ENCODE measurements around the gene DZIP1L. TPM values are rescaled to one million over a fixed set of nuclear protein-coding genes. Genes with fewer than 3 reads are reported as not detected.

The DZIP1L gene
- total RNA-seq, 1 experiment from 2014 or later: 10.4 TPM

DNA sequence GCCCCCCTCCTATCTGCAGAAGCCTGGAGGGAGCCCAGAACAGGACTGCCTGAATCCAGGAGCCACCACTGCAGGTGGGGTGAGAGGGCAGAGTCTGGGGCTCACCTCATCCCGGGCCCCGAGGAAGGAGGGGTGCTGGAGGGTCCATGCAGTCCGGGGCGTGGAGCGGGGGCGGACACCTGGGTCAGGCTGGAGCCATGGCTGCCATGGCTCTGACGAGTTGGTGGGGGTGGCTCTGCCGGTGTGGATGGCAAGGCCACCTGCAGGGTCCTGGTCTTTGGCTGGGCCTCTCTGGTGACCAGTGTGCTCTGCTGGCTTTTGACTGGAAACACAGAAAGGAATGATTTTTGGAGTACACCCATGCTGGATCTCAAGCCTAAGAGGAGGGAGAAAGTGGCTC lies 47.4 kb downstream of the DZIP1L start:
- H3K79me2 ChIP-seq (ENCODE audit: insufficient read depth, low read length): no peaks in the 10 kb centered on the region
- no peak overlapping the region for H3K23ac ChIP-seq (ENCODE audit: insufficient read length, low read depth, low read length)
- no peak overlapping the region for H3K56ac ChIP-seq (ENCODE audit: insufficient read length, low read depth, low read length)
- Mint-ChIP-seq H3K27me3 (ENCODE audit: low read depth) (no peaks in the 10 kb centered on the region), H3K4me3 (no peak overlapping the region), H3K27ac (no peak overlapping the region; a peak in 1 of 7 replicates), H3K36me3 (ENCODE audit: insufficient read depth in 1 of 3, low read depth in 3 of 3) (peaks cover 14 to 38% (median 33%) of the 10 kb centered on the region in 3 experiments), H3K9me3 (no peaks in the 10 kb centered on the region), H3K4me1 (peaks cover 17 to 21% of the 10 kb centered on the region in 2 experiments)
- H4K5ac ChIP-seq (ENCODE audit: insufficient read length, low read depth, low read length): no peak overlapping the region
- H2BK12ac ChIP-seq (ENCODE audit: insufficient read length, low read depth, low read length): no peak overlapping the region
- no peaks in the 10 kb centered on the region; the same call in 1 of the 2 replicates for H3K4me1 ChIP-seq (ENCODE audit: insufficient read depth, low read length)
- H3K4me2 ChIP-seq (ENCODE audit: insufficient read depth, insufficient read length, low read length): no peak overlapping the region
- no peak overlapping the region for H2BK20ac ChIP-seq (ENCODE audit: low read depth, low read length, poor library complexity, severe bottlenecking)
- no peak overlapping the region for H3K9ac ChIP-seq (ENCODE audit: extremely low read depth, insufficient read length, low read length)
- no peaks in the 10 kb centered on the region for H3K27me3 ChIP-seq (ENCODE audit: insufficient read depth, low read length)
- H2BK15ac ChIP-seq (ENCODE audit: low read depth, low read length): no peak overlapping the region
- WGBS (ENCODE audit: extremely low coverage, insufficient read length, low lambda C conversion rate): no CpG with 5 or more reads among the region's 8 CpGs
- DNase-seq: no peak
- no peak overlapping the region for H2AK5ac ChIP-seq (ENCODE audit: insufficient read length, low read length)
- TF ChIP-seq, protein P1, sequence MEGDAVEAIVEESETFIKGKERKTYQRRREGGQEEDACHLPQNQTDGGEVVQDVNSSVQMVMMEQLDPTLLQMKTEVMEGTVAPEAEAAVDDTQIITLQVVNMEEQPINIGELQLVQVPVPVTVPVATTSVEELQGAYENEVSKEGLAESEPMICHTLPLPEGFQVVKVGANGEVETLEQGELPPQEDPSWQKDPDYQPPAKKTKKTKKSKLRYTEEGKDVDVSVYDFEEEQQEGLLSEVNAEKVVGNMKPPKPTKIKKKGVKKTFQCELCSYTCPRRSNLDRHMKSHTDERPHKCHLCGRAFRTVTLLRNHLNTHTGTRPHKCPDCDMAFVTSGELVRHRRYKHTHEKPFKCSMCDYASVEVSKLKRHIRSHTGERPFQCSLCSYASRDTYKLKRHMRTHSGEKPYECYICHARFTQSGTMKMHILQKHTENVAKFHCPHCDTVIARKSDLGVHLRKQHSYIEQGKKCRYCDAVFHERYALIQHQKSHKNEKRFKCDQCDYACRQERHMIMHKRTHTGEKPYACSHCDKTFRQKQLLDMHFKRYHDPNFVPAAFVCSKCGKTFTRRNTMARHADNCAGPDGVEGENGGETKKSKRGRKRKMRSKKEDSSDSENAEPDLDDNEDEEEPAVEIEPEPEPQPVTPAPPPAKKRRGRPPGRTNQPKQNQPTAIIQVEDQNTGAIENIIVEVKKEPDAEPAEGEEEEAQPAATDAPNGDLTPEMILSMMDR (conservative IDR thresholded peaks at IDR 0.05): no peak
- no peaks in the 10 kb centered on the region for H3K9me3 ChIP-seq (ENCODE audit: control insufficient read depth, low read depth, low read length)
- no peak overlapping the region for H2BK5ac ChIP-seq (ENCODE audit: insufficient read length, low read length)
- H3K79me1 ChIP-seq (ENCODE audit: insufficient read depth, low read depth, low read length, poor library complexity, severe bottlenecking): no peaks in the 10 kb centered on the region
- no peak overlapping the region for H4K8ac ChIP-seq (replicated peaks; ENCODE audit: insufficient read length, low read depth, low read length)
- no peaks in the 10 kb centered on the region for H4K20me1 ChIP-seq (ENCODE audit: control insufficient read depth, insufficient read depth, insufficient read length)
- no peak overlapping the region for H2BK120ac ChIP-seq (ENCODE audit: low read depth, low read length, poor library complexity, severe bottlenecking)
- H3T11ph ChIP-seq (ENCODE audit: low read length): no peak overlapping the region
- no peaks in the 10 kb centered on the region for H3K23me2 ChIP-seq (ENCODE audit: insufficient read length, low read depth, low read length, poor library complexity, severe bottlenecking)
- H3K18ac ChIP-seq (ENCODE audit: insufficient read length, low read depth, low read length): no peak overlapping the region
- H3K27ac ChIP-seq (ENCODE audit: insufficient read length, low read depth, low read length): no peak overlapping the region
- no peak overlapping the region for H3K4ac ChIP-seq (ENCODE audit: low read depth, low read length)
- no peak overlapping the region for H2AFZ ChIP-seq (ENCODE audit: low read length)
- H4K91ac ChIP-seq (ENCODE audit: insufficient read length, low read depth, low read length): no peak overlapping the region
- H3K14ac ChIP-seq (ENCODE audit: insufficient read depth, low read length): no peak overlapping the region
